ENCODE data around the gene CACNG8.

CACNG8 gene

DNA sequence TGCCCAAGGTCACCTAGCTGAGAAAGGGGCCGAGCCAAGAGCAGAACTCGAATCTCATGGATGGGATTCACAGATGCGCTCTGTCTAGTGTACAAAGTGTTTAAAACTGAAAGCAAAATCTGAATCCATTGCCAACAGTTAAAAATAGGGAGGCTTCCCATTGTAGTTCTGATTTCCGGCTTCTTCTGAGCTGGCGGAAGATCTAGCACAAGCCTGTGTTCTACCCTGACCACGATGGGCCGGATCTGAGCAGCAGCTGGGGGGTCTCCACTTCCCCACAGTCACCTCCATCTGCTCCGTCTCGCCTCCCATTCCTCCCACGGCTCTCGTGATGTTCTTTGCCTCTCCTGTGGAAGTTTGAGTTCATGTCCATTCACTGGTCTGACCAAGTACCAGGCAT, 2.4 kb downstream of the CACNG8 start:
- no peak for DNase-seq

DNA sequence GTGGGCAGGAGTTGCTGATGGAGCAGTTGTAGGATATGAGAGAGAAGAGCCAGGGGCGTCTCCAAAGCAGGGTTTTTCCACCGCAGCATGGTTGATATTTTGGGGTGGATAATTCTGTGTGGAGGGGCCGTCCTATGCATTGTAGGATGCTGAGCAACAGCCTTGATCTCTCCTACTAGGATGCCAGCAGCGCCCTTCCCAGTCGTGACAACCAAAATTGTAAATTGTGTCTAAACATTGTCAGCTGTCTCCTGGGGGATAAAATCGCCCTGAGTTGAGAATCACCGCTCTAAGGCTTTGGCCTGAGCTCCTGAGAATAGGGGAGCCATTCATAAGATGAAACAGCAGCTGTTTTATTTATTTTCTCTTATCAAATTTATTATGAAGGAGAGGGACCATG, 4.2 kb downstream of the CACNG8 start:
- no peak for DNase-seq

DNA sequence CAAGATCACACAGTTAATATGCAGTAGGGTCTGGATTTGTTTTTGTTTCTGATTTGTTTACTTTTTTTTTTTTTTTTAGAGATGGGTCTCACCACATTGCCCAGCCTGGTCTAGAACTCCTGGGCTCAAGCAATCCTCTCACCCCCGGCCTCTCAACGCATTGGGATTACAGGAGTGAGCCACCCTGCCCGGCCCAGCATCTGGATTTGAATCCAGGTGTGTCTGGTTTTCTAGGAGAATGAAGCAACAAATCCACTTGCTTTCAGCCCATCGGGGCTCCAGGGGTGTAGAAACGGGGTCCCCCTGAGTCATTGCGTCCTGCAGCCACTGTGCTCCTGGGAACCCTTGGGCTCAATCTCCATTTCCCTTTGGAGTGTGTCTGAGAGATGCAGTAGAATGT, 6.6 kb downstream of the CACNG8 start:
- DNase-seq = no peak

- no peak for DNase-seq
These were observed 8.9 kb downstream of the CACNG8 start for GRCh38 chr19:53971673-53972072.

DNA sequence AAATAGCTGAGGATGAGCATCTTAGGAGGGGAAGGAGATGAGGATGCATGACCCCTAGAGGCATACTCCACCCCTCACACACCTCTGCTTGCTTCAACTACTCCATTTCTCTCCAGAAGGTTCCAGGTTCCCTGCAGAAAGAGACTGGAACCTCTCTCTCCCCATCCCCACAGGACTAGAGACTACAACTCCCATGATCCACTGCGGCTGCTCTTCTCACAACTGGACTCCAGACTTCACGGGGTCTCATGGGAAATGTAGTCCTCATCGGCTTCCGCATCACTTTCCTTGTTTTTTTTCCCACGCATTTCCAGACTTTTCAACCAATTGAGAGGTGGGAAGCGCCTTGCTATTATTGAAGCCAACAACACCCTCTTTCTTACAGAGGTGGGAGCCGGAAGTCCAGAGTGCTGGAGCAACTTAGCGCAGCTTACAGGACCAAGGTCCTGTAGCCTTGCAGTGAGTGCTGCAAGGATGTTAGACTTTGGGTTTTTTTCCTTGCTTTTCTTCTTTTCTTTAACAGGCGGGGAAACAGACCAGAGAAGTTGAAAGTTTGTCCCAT, 14.8 kb downstream of the CACNG8 start:
- peak; percentile 11 for DNase-seq

DNA sequence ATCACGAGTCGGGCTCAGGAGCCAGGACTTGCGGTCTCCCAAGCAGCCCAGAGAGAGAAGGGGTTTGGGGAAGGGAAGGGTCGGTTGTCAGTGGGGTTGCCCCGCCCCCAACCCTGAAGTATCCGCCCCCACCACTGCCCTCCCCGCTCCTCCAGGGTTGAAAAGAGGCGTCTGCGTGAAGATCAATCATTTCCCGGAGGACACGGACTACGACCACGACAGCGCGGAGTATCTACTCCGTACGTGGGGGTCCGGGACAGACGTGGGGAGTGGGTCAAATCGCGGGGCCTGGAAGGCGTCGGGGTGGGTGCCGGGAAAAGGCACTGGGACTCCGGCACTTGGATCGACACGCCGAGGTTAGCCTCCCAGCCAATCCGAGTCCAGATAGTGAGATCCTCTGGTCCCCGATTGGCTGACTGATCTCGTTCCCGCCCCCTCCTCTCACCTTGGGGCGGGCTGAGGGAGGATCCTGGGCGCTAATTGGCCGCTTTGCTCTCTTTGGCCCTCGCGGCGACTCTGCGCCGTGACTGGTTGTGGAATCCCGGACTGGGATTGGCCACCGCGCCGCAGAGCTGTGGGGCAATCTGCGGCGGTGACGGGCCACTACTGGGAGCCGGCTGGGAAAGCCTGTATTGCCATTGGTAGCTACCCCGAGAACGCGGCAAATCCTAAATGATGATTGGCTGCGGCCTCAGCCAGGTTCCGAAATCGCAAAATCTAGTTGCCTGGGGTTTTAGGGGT, 15.4 kb downstream of the CACNG8 start:
- DNase-seq = no peak

DNA sequence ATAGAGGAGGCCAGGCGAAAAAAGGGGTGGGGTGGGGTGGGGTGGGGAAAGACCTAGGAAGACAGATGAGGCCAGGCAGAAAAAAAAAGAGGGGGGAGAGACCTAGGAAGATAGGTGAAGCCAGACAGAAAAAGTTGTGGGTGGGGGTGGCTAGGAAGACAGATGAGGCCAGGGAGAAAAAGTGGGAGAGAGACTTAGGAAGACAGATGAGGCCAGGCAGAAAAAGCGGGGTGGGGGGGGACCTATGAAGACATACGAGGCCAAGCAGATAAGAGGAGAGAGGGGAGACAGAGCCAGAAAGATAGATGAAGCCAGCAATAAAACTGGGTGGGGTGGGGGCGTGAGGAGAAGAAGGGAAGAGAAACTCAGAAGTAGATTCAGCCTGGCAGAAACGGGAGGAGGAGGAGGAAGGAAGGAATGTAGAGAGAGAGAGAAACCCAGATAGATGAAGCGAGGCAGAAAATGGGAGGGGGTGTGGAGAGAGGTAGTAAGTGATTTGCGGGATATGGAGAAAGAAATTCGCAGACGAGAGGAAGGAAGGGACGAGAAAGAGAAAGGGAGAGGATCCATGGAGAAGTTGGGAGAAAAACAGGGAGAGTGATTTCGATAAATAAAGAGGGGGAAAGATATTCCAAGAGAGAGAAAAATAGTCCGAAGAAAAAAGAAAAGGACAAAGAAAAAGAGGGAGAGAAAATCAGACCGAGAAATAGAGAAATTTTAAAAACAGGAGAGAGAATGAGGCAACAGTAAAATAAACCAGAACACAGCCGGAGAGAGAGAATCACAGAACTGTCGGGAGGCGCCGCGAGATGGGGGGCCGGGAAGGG, 16.5 kb downstream of the CACNG8 start:
- no peak for DNase-seq

DNA sequence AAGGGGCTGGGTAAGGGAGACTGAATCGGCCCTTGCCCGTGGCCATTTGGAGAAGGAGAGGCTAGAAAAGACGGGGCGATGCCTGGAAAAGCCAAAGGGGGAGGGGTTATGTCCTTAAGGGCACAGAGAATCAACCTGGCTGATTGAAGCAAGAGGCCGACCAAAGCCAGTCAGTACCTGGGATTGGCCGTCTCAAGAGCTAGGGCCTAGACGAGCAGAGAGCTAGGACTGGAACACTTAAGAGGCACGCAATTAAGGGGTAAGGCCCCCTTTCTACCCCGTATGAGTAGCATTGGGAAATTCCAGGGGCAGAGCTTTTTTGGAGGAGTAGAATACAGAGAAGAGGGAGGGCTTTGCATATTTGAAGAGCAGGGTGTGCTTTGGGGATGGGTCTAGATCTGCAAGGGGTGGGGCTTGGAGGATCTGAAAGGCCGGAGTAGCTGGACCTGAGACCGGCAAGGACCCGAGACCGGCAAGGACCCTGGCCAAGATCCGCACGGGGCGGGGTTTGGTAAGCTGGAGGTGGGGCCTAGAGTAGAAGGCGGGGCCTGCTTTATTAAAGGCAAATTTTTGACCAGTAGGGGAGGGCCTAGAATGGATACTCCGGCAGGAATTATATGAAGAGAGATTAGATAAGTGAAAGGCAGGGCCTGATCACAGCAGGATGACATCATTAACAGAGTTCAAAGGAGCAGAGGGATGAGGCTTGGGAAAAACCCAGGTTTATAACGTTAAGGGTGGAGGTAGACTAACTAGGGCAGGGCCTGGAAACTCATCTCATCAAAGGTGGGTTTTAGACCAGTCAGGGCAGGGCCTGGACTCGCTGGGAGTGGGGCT, 18.0 kb downstream of the CACNG8 start:
- no peak for DNase-seq

- DNase-seq = no peak
These were observed 18.7 kb downstream of the CACNG8 start for GRCh38 chr19:53981376-53981951.

- DNase-seq = no peak
These were observed 19.3 kb downstream of the CACNG8 start for GRCh38 chr19:53982001-53982451.

DNA sequence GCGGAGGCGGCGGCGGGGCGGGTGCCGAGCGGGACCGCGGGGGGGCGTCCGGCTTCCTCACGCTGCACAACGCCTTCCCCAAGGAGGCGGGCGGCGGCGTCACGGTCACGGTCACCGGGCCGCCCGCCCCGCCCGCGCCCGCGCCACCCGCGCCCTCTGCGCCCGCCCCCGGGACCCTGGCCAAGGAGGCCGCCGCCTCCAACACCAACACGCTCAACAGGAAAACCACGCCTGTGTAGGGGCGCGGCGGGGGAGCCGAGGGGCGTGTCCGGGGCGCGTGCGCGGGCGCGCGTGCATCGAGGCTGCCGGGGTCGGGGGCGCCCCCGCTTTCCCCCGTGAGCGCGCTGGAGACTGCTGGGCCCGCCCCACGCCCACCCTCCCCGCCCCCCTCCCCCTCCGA, 19.9 kb downstream of the CACNG8 start:
- DNase-seq = no peak

GRCh38 chr19:53983457-53984289, 20.9 kb downstream of the CACNG8 start:
- DNase-seq = no peak

GRCh38 chr19:53985863-53986262, 23.1 kb downstream of the CACNG8 start:
- no peak for DNase-seq

DNA sequence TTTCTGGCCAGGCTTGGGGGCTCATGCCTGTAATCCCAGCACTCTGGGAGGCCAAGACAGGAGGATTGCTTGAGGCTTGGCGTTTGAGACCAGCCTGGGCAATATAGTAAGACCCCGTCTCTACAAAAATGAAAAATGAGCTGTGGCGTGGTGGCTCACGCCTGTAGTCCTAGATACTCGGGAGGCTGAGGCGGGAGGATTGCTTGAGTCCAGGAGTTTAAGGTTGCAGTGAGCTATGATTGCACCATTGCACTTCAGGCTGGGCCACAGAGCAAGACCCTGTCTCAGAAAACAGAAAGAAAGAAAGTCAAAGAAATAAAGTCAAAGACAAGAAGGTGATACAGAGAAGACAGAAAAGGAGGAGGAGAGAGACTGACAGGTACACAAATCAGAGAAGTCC, 26.2 kb downstream of the CACNG8 start:
- DNase-seq = no peak

- DNase-seq = no peak
These were observed 27.1 kb downstream of the CACNG8 start for GRCh38 chr19:53989600-53990533.

DNA sequence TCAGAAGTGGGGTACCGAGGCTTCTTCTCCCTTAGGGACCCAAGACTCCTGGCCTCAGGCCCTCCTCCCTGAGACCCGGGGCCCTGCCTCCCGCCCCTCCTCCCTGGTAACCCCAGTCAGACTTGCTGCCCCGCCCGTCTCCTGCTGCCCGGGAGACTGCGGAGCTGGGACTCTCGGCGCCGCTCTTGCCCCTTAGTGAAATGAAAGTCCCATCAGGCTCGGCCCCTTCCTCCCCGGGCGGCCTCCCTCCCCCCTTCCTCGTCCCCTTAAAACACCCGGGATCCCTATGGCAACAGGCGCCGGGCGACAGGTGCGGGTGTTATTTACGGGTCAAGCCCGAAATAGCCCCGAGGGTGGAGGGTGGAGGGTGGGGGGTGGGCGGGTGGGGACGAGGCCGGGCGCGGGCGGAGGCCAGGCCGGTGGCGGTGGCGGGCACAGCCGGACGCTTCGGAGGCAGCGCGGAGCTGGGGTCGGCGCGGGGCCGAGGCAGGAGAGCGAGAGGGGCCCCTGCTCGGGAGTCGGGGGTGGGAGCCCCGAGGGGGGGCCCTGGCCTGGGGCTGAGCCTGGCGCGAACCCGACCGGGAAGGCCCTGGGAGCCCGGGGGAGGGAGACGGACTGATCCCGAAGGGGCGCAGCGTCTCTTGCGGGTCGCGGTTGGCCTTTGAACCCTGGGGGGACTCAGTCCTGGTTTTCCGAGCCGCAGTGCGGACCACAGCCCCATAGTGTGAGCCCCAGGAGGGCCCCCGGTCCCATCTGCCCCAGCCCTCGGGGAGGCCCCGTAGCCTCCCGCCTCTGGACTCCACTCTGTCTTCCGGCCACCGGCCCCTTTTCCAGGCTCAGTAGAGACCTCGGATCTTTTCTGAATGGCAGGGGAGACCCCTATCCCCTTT, 28.7 kb downstream of the CACNG8 start, which contains the start of gene CACNG6:
CACNG6 (plus strand) TSS at position 414 of the 890 bp plus-strand sequence. CDS start 1,241 bp downstream, outside the sequence.
- DNase-seq = no peak

DNA sequence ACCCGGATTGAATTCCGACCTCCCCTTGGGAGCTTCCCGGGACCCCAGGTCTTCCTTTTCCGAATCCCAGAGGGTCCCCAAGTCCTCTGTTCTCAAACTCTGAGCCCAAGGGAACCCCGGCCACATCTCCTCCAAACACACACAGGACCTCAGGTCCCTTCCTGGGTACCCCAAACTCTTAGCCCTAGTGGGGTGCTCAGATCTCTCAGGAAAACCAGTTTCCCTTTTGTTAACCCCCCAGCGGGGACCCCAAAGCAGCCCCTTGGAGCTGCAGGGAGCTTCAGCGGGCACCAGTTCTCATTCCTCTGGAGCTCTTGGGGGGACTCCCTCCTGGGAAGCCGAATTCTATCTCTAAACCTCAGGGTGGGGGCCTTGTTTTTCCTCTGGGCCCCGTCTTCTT, 29.5 kb downstream of the CACNG8 start:
- DNase-seq = no peak

GRCh38 chr19:53992815-53993214, 30.1 kb downstream of the CACNG8 start:
- DNase-seq = no peak

DNA sequence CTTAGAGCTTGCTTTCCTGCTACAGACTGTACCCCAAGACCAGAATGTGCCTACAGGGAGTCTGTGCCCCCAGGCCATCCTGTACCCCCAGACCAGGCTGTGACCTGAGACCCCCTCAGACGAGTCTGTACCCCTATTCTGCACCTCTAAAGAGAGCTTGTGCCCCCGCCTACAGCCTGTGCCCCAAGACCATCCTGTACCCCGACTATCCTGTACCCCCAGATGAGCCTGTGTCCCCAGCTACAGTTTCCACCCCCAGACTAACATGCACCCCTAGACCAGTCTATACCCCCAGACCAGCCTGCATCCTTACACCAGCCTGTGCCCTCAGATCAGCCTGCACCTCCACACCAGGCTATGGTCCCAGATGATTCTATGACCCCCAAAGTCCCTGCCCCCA, 30.7 kb downstream of the CACNG8 start:
- no peak for DNase-seq

Measured in NCI-H2029 (cell line).